GM13977 (cell line): ENCODE data around the gene KISS1R.
"Not testable (repeated sequence)": the region's sequence is repeated elsewhere in the genome, so short reads cannot be mapped to it uniquely, and the experiment has no call there.

ENCODE experiments used
- DNase-seq: peaks from one replicate; pipeline ENCODE4 v3.0.0; 2012; ENCODE audit warnings: low spot score
- in situ Hi-C: fragments of 300-500 bp; cut with MboI; formaldehyde crosslinking; loops from one replicate; pipeline ENCODE4 v1.12.0; 2022; ENCODE audit warnings: low sequenced_read_pairs, low pct_unique_long_range_greater_than_20kb, mixed read lengths, inconsistent platforms; ENCODE audit not compliant: unreplicated experiment
- TF ChIP-seq, protein P1 (sequence below): IDR thresholded peaks from 2 replicates; pipeline ENCODE4 v1.5.1; 2012; ENCODE audit warnings: mild to moderate bottlenecking, control low read depth; ENCODE audit not compliant: insufficient read depth; ENCODE audit errors: extremely low read depth, missing control alignments

Gene KISS1R

DNA sequence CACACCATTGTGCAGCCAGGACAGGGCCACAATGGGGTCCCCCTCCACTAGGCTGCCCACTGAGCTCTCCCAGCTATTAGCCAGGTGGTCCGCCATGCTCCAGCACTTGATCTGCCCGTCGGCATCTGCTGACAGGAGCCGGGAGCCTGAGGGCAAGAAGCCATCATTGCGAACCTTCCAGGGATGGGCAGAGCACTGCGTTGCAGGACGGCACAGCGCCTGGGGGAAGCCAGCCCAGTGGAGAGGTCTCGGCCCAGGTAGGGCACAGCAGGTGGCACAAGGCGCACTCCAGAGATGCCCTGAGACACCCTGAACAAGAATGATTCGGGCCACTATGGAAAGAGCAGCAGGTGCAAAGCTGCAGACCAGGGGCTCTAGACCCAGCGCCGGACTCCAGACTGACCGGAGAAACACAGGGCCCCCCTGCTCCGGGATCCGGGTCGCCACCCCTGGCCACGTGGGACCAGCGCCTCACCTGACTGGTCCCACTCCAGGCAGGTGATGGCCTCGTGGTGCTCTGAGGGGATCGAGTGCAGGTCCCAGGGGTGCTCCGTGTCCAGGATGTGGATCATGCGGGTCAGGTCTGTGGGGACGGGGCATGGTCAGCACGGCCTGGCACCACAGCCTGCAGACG lies 27.4 kb upstream of the KISS1R start:
- in situ Hi-C loops = no loop called here
- TF ChIP-seq, protein P1, sequence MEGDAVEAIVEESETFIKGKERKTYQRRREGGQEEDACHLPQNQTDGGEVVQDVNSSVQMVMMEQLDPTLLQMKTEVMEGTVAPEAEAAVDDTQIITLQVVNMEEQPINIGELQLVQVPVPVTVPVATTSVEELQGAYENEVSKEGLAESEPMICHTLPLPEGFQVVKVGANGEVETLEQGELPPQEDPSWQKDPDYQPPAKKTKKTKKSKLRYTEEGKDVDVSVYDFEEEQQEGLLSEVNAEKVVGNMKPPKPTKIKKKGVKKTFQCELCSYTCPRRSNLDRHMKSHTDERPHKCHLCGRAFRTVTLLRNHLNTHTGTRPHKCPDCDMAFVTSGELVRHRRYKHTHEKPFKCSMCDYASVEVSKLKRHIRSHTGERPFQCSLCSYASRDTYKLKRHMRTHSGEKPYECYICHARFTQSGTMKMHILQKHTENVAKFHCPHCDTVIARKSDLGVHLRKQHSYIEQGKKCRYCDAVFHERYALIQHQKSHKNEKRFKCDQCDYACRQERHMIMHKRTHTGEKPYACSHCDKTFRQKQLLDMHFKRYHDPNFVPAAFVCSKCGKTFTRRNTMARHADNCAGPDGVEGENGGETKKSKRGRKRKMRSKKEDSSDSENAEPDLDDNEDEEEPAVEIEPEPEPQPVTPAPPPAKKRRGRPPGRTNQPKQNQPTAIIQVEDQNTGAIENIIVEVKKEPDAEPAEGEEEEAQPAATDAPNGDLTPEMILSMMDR = no peak
- DNase-seq = no peak

DNA sequence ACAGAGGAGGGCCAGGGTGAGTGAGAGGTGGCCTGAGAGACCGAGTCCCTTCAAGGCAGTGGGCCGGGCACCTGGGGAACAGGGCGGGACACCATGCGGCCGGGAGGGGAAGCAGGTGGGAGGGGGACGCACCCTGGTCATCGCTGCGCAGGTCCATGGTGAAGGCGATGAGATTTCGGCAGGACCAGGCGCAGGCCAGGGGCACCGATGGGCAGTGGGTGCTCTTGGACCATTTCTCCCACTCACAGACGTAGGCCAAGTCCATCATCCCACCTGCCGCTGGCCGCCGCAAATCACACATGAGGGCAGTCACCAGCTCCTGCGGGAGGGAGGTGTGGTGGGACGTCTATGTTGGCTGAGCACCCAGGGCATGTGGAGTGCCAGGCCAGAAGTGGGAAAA lies 26.3 kb upstream of the KISS1R start:
- no peak for DNase-seq
- in situ Hi-C loops = no loop called here
- TF ChIP-seq, protein P1 = no peak

DNA sequence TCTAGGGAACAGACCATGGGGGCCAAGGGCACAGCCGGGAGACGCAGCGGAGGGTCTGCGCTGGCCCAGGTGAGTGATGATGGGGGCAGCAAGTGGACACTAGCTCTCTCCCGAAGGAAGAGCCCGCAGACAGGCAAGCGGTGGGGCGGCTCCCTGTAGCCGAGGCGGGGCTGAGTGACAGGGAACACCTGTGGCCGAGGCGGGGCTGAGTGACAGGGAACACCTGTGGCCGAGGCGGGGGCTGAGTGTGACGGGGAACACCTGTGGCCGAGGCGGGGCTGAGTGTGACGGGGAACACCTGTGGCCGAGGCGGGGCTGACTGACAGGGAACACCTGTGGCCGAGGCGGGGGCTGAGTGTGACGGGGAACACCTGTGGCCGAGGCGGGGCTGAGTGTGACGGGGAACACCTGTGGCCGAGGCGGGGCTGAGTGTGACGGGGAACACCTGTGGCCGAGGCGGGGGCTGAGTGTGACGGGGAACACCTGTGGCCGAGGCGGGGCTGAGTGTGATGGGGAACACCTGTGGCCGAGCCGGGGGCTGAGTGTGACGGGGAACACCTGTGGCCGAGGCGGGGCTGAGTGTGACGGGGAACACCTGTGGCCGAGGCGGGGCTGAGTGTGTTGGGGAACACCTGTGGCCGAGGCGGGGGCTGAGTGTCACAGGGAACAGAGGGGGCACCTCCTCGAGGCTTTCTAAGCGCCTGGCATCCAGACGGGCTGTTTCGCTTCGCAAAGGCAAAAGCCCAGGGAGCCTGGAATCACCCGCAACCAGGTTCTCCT lies 25.5 kb upstream of the KISS1R start:
- DNase-seq = not testable (repeated sequence)

DNA sequence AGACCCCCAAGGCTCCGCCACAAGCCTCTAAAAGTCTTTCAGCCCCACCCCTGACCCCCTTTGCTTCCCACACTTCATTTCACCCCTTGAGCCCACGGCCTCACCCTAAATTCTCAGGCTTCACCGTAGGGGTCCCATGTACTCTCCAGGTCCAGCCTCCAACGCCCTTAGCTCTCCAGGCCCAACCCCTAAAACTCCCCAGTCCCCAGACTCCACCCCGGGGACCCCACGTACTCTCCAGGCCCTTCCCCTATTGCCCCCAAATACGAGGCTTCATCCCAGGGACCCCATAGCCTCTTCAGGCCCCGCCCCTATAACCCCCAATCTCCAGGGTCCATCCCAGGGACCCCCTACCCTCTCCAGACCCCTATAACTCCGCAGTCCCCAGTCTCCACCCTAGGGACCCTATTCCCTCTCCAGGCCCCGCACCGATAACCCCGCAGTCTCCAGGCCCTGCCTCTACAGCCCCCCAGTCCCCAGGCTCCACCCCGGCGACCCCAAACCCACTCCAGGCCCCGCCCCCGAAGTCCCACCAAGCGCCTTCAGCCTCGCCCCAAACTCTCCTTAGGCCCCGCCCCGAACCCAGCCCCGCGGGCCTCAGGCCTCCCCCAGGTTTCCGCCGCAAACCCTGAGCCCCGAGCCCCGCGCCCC lies 24.8 kb upstream of the KISS1R start:
- in situ Hi-C loops = no loop called here
- DNase-seq = peak; percentile 79
- TF ChIP-seq, protein P1 = no peak

More for the DNA sequence above, 25.5 kb upstream of the KISS1R start:
- in situ Hi-C loops = not testable (repeated sequence)

DNA sequence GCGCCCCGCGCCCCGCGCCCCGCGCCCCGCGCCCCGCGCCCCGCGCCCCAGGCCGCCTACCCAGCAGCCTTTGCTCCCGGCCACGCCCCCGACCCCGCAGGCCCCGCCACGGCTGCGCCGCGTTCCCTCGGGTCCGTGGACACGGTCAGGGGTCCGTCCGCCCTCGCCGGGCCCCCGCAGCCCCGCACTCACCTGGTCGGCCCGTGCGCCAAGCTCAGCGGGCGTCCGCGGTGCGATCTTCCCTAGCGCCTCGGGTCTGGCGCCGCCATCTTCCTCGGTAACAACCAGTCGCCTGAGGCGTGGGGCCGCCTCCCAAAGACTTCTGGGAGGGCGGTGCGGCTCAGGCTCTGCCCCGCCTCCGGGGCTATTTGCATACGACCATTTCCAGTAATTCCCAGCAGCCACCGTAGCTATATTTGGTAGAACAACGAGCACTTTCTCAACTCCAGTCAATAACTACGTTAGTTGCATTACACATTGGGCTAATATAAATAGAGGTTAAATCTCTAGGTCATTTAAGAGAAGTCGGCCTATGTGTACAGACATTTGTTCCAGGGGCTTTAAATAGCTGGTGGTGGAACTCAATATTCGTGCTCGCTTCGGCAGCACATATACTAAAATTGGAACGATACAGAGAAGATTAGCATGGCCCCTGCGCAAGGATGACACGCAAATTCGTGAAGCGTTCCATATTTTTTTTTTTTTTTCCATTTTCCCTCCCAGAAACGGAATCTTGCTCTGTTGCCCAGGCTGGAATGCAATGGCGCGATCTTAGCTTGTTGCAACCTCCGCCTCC lies 24.0 kb upstream of the KISS1R start, which contains the start of the genes MED16 and RNU6-9:
MED16 (minus strand) TSS at position 294 of the 796 bp plus-strand sequence. CDS start 2,056 bp downstream, outside the sequence.
RNU6-9 (plus strand) TSS at position 591 of the 796 bp plus-strand sequence.
- TF ChIP-seq, protein P1 = no peak
- in situ Hi-C loops = no loop called here

DNA sequence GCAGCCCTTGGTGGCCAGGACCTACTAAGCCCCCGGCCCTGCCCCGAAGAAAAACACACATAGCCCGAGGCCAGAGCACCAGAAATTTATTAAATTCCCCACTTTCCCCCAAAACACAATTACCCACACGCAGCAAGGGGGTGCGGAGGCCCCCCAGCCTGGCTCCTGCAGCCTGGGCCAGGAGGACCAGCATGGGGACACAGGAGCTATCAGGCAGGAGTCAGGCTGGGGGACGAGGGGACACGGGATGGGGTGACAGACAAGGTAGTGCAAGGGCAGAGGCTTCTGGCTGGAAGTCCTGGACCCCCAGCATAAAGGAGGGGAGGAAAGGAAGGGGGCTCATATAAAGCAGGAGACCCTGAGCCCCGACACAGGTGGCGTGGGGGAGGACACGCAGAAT lies 20.7 kb upstream of the KISS1R start:
- DNase-seq = no peak
- in situ Hi-C loops = no loop called here
- TF ChIP-seq, protein P1 = no peak

More for the DNA sequence above, 24.0 kb upstream of the KISS1R start, which contains the start of the genes MED16 and RNU6-9:
- DNase-seq = peak; percentile 100
